ENCODE results near the gene ZNF772.

Gene ZNF772

DNA sequence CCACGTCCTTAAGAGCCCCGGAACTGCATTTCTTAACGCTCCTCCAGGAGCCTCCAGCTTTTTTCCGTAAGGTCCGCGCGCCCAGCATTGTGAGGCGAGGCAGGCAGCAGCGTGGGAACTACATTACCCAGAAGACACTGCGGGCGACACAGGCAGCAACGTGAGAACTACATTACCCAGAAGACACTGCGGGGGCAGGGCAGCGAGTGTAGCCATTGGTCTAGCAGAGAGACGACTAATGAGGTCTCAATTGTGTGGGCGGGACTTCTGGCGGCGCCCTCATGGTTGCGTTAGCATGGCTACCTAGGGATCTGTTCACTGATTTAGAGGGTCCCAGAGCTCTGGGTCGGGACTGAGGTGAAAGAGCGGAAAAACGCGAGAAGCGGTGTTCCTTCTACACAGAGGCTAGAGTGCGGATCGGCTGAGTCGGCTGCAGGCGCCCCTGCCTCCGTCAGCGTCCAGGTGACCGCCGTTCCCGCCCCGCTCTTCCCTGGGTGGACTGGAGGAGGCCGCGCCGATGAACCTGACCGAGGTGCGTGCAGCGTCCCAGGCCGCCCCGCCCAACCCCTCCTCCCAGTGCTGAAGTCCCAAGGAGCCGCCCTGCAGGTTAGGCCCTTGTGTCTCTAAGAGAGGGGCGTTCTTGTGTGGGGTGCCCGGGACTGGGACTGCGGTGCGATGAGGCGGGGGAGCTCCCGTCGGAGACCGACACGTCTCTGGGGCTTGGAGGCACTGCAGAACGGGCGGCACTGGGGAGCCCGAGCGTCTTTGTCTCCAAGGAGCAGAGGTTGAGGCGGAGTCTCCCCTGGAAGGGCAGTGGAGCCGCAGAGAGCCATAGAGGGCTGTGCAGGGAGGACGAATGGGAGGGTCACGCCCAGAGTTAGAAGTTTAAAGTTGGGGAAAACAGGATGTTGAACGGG lies 42.0 kb downstream of the ZNF772 start, which contains the start of gene ZNF749:
TSS of gene ZNF749 (plus strand) at position 264 of the 917 bp plus-strand sequence. CDS start at position 518, 254 bp downstream.
- peak; percentile 98 for DNase-seq

- DNase-seq: no peak
Measured at GRCh38 chr19:57434386-57435061, 42.8 kb downstream of the ZNF772 start.

DNA sequence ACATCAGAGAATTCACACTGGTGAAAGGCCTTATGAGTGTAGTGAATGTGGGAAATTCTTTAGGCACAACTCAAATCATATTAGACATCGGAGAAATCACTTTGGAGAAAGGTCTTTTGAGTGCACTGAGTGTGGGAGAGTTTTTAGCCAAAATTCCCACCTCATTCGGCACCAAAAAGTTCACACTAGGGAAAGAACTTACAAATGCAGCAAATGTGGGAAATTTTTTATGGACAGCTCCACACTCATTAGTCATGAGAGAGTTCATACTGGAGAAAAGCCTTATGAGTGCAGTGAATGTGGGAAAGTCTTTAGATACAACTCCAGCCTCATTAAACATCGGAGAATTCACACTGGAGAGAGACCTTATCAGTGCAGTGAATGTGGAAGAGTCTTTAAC lies 56.3 kb downstream of the ZNF772 start:
- no peak for DNase-seq

- DNase-seq: no peak
Measured at GRCh38 chr19:57419439-57419838, 57.9 kb downstream of the ZNF772 start.
